K562 (cell line): ENCODE data around the gene ZNF584. TPM values are rescaled to one million over a fixed set of nuclear protein-coding genes. Genes with fewer than 3 reads are reported as not detected.

ENCODE experiments used
- GTF2A2 ChIP-seq: IDR thresholded peaks from 2 replicates; pipeline ENCODE4 v1.6.1; 2016; ENCODE audit warnings: mild to moderate bottlenecking, missing genetic modification characterization, missing compliant biosample characterization
- HNRNPK ChIP-seq: fragments of 200-400 bp; formaldehyde crosslinking; IDR thresholded peaks from one replicate; pipeline ENCODE4 v1.6.1; 2018; ENCODE audit warnings: mild to moderate bottlenecking, low read depth, low read length; ENCODE audit not compliant: poor library complexity, severe bottlenecking
- HSF4 ChIP-seq: fragments of 250-450 bp; sonication (Bioruptor Pico); IDR thresholded peaks from 2 replicates; pipeline ENCODE4 v2.1.2; 2022; ENCODE audit warnings: mild to moderate bottlenecking, moderate library complexity, borderline replicate concordance
- JUND ChIP-seq, 2 experiments: IDR thresholded peaks; 2 replicates in 1 of 2; 3 replicates in 1 of 2; pipeline ENCODE4 v1.6.1; 2011; ENCODE audit warnings: borderline replicate concordance in 2 of 2, low read depth in 2 of 2, low read length in 2 of 2, improper control_type of control experiment in 1 of 2, missing biosample characterization in 1 of 2, missing genetic modification characterization in 1 of 2, missing genetic modification reagents in 1 of 2
- KLF6 ChIP-seq: fragments of 250-450 bp; sonication (Bioruptor Pico); IDR thresholded peaks from 2 replicates; pipeline ENCODE4 v1.4.0; 2020; ENCODE audit warnings: mild to moderate bottlenecking, moderate library complexity, borderline replicate concordance
- RBM15 ChIP-seq: fragments of 200-400 bp; formaldehyde crosslinking; IDR thresholded peaks from 2 replicates; pipeline ENCODE4 v1.6.1; 2018; ENCODE audit warnings: mild to moderate bottlenecking, low read length, moderate library complexity; ENCODE audit not compliant: insufficient read depth
- ZFX ChIP-seq: sonication (generic); formaldehyde crosslinking; IDR thresholded peaks from 2 replicates; pipeline ENCODE4 v1.8.0; 2022; ENCODE audit warnings: mild to moderate bottlenecking, missing genetic modification reagents, moderate library complexity
- ZNF253 ChIP-seq: fragments of 250-450 bp; sonication (Bioruptor Pico); conservative IDR thresholded peaks from 2 replicates; pipeline ENCODE4 v1.6.1; 2021; ENCODE audit warnings: mild to moderate bottlenecking
- polyA plus RNA-seq, 8 experiments: library from polyadenylated mRNA; depleted of rRNA in 4 of 8; stranded (reverse) in 5 of 8; unstranded in 3 of 8; fragments of >200 nt; fragmentation: Nextera tagmentation in 2 of 8; fragmentation: Illumina TruSeq in 1 of 8; extraction: Ambion mirVana in 2 of 8; extraction: Trizol in 1 of 8; gene quantifications; 2 replicates each; pipeline versions ENCODE4 v1.2.1 to v1.2.3, GENCODE V29; 2011 to 2014; ENCODE audit warnings: inconsistent platforms in 1 of 8, missing spikeins in 1 of 8
- total RNA-seq, 7 experiments: library from RNA; depleted of rRNA in 6 of 7; stranded (reverse); fragments of >200 nt in 6 of 7; fragmentation: Illumina TruSeq in 2 of 7; extraction: Trizol in 2 of 7; gene quantifications; 2 replicates each; pipeline versions ENCODE4 v1.2.1 to v1.2.3, GENCODE V29; 2011 to 2021; ENCODE audit warnings: low replicate concordance in 1 of 7
- TF ChIP-seq, protein P1 (sequence below): fragments of 450-650 bp; formaldehyde crosslinking; IDR thresholded peaks from 2 replicates; pipeline ENCODE4 v1.4.0; 2020; ENCODE audit warnings: mild to moderate bottlenecking, mixed read lengths

Gene ZNF584
- total and polyA plus RNA-seq, 9 of the 15 experiments (the other 6 are each of a cell fraction or from before 2014, with no cell fraction given) = 5.8 to 43.4 (median 24.6) TPM

DNA sequence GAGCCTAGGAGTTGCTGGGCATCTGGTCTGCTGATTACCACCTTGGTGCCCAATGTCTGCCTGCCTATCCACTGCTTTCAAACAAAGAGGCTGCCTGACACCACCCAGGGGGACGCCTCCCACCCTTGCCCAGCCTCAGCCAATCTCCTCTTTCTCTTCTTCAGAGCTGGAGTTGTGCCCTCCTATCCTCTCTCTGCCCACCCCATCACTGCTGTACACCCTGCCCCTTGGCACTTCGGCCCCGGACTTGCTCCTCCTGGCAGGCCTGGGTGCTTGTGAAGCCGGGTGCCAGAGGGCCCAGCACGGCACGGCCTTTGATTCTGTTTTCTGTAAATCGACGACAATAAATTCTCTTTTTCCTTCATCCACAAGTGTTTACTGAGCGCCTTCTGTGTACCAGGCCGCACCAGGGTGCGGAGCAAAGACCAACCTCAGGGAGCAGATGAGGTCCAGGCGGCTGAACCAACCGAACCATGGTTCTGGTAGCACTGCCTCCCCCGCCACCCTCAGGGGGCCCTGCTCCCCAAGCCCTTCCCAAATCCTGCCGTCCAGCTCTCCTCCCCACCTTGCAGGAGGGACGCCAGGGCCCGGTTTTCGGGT, 8.0 kb upstream of the ZNF584 start (continued):
- TF ChIP-seq JUND (IDR thresholded peaks at IDR 0.05; ENCODE audit: borderline replicate concordance, low read depth, low read length) (no peak), JUND (tag; IDR thresholded peaks at IDR 0.05; ENCODE audit: borderline replicate concordance, low read depth, low read length) (no peak), HNRNPK (no peak), HSF4 (CRISPR knock-in tag) (no peak), GTF2A2 (tag) (no peak), RBM15 (no peak), ZNF253 (no peak), KLF6 (CRISPR knock-in tag) (no peak), ZFX (CRISPR knock-in tag) (peak; percentile 7; the same call in 1 of the 2 replicates)
- TF ChIP-seq, protein P1, sequence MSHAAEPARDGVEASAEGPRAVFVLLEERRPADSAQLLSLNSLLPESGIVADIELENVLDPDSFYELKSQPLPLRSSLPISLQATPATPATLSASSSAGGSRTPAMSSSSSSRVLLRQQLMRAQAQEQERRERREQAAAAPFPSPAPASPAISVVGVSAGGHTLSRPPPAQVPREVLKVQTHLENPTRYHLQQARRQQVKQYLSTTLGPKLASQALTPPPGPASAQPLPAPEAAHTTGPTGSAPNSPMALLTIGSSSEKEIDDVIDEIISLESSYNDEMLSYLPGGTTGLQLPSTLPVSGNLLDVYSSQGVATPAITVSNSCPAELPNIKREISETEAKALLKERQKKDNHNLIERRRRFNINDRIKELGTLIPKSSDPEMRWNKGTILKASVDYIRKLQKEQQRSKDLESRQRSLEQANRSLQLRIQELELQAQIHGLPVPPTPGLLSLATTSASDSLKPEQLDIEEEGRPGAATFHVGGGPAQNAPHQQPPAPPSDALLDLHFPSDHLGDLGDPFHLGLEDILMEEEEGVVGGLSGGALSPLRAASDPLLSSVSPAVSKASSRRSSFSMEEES (CRISPR knock-in tag) = no peak
